ENCODE data around the gene MAP3K7. TPM values are rescaled to one million over a fixed set of nuclear protein-coding genes. Genes with fewer than 3 reads are reported as not detected.

Gene MAP3K7
- total and polyA plus RNA-seq, 2 of the 8 experiments (the other 6 are each of a cell fraction or from before 2014, with no cell fraction given) = 27.3 to 34.8 TPM

GRCh38 chr6:90581146-90581545, 5.7 kb downstream of the MAP3K7 start:
- no peak overlapping the region for H3K9ac ChIP-seq (replicated peaks in 1 of 4; ENCODE audit: extremely low read depth in 1 of 4, low read depth in 3 of 4, low read length in 3 of 4)
- H3K18ac ChIP-seq (ENCODE audit: extremely low read depth, low read length) = no peak overlapping the region
- peaks cover 0 to 84% of the 10 kb centered on the region in 2 experiments; a peak in 3 of 4 replicates for H3K79me2 ChIP-seq (ENCODE audit: control insufficient read depth in 1 of 2, insufficient read depth in 2 of 2, low read length in 2 of 2)
- no peak overlapping the region for H2BK120ac ChIP-seq (replicated peaks; ENCODE audit: low read depth, low read length)
- peaks cover 11 to 22% of the 10 kb centered on the region in 2 experiments for H4K20me1 ChIP-seq (replicated peaks in 1 of 2; ENCODE audit: control insufficient read depth in 1 of 2, insufficient read depth in 2 of 2, low read length in 2 of 2)
- H3K27me3 ChIP-seq (replicated peaks in 1 of 4; ENCODE audit: control insufficient read depth in 3 of 4, extremely low read depth in 1 of 4, insufficient read depth in 3 of 4, low read length in 3 of 4) = peaks cover 0 to 2% (median 0%) of the 10 kb centered on the region in 4 experiments; a peak in 1 of 7 replicates
- H3K4me2 ChIP-seq (ENCODE audit: insufficient read depth in 1 of 2, low read depth in 2 of 2, low read length in 2 of 2) = no peak overlapping the region
- H3K4me3 ChIP-seq (ENCODE audit: extremely low read depth in 1 of 4, insufficient read depth in 2 of 4, low read depth in 3 of 4, low read length in 4 of 4) = no peak overlapping the region
- ChIA-PET POLR2A (ENCODE audit: partially characterized antibody) (interaction anchor here (1.0 to 1.1 kb wide), 2 partner anchors 8 to 10 kb away, joined by 3 to 4 read pairs; no protein-coding TSS in a partner anchor), CTCF (ENCODE audit: partially characterized antibody) (no interaction called here)
- no peak overlapping the region for H4K8ac ChIP-seq (ENCODE audit: extremely low read depth, insufficient read depth, low read length)
- H3K9me3 ChIP-seq (ENCODE audit: insufficient read depth in 2 of 2, low read depth in 1 of 2, low read length in 1 of 2) = no peaks in the 10 kb centered on the region
- no peak overlapping the region for H3K14ac ChIP-seq (ENCODE audit: insufficient read length)
- no peak overlapping the region for H4K5ac ChIP-seq (ENCODE audit: insufficient read length, low read depth, low read length)
- no peak overlapping the region for H2AFZ ChIP-seq (ENCODE audit: low read length)
- no peak overlapping the region for H3K56ac ChIP-seq (replicated peaks; ENCODE audit: insufficient read length, low read depth, low read length)
- no peak overlapping the region for H3K23ac ChIP-seq (ENCODE audit: insufficient read length)
- WGBS, 2 experiments (ENCODE audit: extremely low coverage in 1 of 2, insufficient coverage in 1 of 2, insufficient read length in 1 of 2, insufficient replicate concordance in 2 of 2, low coverage in 1 of 2, low lambda C conversion rate in 2 of 2, missing lambda C conversion rate in 1 of 2) = 96% methylated on average over 1 of the region's 1 CpG; no CpG with 5 or more reads in 1 of the 2 experiments
- no peak overlapping the region for H2BK5ac ChIP-seq (ENCODE audit: low read depth, low read length)
- no peak overlapping the region for H4K91ac ChIP-seq (replicated peaks; ENCODE audit: insufficient read length, low read length)
- no peak overlapping the region for H3K27ac ChIP-seq (ENCODE audit: low read depth, low read length)
- H3K36me3 ChIP-seq (ENCODE audit: control insufficient read depth in 2 of 4, insufficient read depth in 4 of 4, low read length in 3 of 4) = no peaks in the 10 kb centered on the region; a peak in 1 of 8 replicates
- no peaks in the 10 kb centered on the region; the same call in 1 of the 2 replicates for H3K23me2 ChIP-seq (ENCODE audit: low read depth, low read length)
- FAIRE-seq = no peak
- H3K4ac ChIP-seq (replicated peaks; ENCODE audit: insufficient read length, low read depth, low read length) = no peak overlapping the region
- H2BK15ac ChIP-seq (ENCODE audit: low read length) = no peak overlapping the region
- H2BK20ac ChIP-seq (ENCODE audit: low read length) = no peak overlapping the region
- H2BK12ac ChIP-seq (ENCODE audit: low read depth, low read length) = no peak overlapping the region
- H3K4me1 ChIP-seq (replicated peaks in 1 of 4; ENCODE audit: control insufficient read depth in 3 of 4, insufficient read depth in 4 of 4, low read length in 3 of 4) = no peaks in the 10 kb centered on the region
- no peak for DNase-seq (ENCODE audit: low read depth in 1 of 2, low spot score in 2 of 2)
- H2AK5ac ChIP-seq (ENCODE audit: low read depth, low read length) = no peak overlapping the region
- H3K79me1 ChIP-seq (ENCODE audit: low read depth, low read length) = no peaks in the 10 kb centered on the region; the same call in 1 of the 2 replicates
- TF ChIP-seq BACH1 (IDR thresholded peaks at IDR 0.05; ENCODE audit: low read length) (no peak), BCL11A (IDR thresholded peaks at IDR 0.05; ENCODE audit: low read depth in 2 of 2, low read length in 2 of 2) (no peak), JUND (IDR thresholded peaks at IDR 0.05; ENCODE audit: low read length) (no peak), FOSL1 (IDR thresholded peaks at IDR 0.05; ENCODE audit: insufficient read depth, low read depth, low read length) (no peak), TCF12 (IDR thresholded peaks at IDR 0.05; ENCODE audit: low read depth, low read length) (no peak), SAP30 (IDR thresholded peaks at IDR 0.05; ENCODE audit: insufficient read depth, insufficient replicate concordance, low read length) (no peak), EZH2 (IDR thresholded peaks at IDR 0.05; ENCODE audit: low read depth, low read length, severe bottlenecking) (no peak), CREB1 (IDR thresholded peaks at IDR 0.05) (no peak), RAD21 (IDR thresholded peaks at IDR 0.05 in 1 of 2, conservative IDR thresholded peaks at IDR 0.05 in 1 of 2; ENCODE audit: low read depth in 2 of 2, low read length in 2 of 2) (no peak), CTCF (IDR thresholded peaks at IDR 0.05; ENCODE audit: control extremely low read depth in 1 of 3, insufficient read depth in 1 of 3, low read depth in 1 of 3, low read length in 3 of 3) (no peak), NANOG (IDR thresholded peaks at IDR 0.05; ENCODE audit: insufficient read depth, low read depth, low read length, poor library complexity, severe bottlenecking) (no peak)

Data from H1 (cell line).